Activated T-cell treated with anti-CD3 and anti-CD28 coated beads, Interleukin-2, amount 50 U/mL, for 48 hours (primary cell): Measurements from ENCODE around the gene IGLON5.

Source experiments
- DNase-seq, 2 experiments: peaks; one replicate each; pipeline ENCODE4 v3.0.0-alpha.2; 2020

The IGLON5 gene

GRCh38 chr19:51318687-51319648 lies 7.5 kb downstream of the IGLON5 start:
- DNase-seq, result no peak

- DNase-seq, result no peak
Observed at GRCh38 chr19:51319649-51320279, 8.3 kb downstream of the IGLON5 start.

GRCh38 chr19:51320280-51320657 lies 8.8 kb downstream of the IGLON5 start:
- no peak for DNase-seq

DNA sequence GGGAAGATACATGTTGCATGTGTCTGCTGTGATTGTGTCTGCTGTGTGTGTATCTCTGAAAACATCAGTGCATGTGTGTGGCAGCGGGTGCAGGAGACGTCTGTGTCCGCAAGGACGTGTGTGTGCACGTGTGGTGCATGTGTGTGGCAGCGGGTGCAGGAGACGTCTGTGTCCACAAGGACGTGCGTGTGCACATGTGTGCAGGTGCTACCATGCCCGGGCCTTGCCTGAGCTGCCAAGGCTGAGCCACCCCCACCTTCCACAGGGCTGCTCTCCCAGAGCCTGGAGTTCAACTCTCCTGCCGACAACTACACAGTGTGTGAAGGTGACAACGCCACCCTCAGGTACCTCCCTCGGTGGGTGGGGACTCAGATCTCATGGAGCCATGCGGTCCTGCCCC lies 10.4 kb downstream of the IGLON5 start:
- no peak for DNase-seq

DNA sequence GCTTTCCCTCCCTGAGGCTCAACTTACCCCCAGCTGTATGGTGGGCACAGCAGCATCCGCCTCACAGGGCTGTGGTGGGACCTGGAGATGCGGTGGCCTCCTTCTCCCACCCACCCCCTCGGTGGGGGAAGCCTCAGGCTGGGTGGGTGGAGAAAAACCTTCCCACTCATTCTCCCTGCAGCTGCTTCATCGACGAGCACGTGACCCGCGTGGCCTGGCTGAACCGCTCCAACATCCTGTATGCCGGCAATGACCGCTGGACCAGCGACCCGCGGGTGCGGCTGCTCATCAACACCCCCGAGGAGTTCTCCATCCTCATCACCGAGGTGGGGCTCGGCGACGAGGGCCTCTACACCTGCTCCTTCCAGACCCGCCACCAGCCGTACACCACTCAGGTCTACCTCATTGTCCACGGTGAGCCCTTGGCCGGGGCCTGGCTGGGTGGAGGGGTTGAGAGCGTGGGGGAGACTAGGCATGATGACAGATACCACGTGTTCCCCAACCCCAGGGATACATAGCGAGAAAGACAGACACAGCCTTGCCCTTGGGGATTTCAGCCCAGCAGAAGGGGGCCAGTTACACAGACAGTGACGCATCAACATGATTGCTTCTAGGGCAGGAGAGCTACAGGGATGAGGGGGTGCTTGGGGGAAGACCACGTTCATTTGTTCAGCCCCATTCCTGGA lies 12.2 kb downstream of the IGLON5 start:
- DNase-seq, result no peak

GRCh38 chr19:51324167-51324481 lies 12.7 kb downstream of the IGLON5 start:
- no peak for DNase-seq

DNA sequence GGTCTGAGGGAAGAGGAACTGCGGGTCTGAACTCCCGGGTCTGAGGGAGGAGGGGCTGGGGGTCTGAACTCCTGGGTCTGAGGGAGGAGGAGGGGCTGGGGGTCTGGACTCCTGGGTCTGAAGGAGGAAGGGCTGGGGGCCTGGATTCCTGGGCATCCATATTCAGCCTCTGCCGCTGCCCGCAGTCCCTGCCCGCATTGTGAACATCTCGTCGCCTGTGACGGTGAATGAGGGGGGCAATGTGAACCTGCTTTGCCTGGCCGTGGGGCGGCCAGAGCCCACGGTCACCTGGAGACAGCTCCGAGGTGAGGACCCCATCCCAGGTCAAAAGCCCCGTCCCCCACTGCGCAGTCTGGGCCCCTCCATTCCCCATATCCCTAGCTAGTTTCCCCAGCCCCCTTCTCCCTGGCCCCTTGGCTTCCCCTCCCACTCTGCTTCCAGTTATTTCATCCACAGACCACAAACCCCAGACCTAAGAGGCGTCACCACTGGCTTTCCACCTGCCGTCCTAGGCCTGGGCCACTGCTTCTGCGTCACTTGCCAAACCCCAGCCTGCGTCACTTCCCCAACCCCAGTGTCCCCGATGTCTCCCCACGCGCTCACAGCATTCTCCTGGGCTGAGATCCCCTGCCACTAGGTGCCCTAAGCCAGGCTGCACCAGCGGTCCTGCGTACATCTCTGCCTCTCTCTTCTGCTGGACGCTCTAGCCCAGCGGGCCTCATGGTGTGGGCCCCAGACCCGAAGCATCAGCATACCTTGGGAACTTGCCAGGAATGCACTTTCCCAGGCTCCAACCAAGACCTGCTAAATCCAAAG lies 13.9 kb downstream of the IGLON5 start:
- DNase-seq, result peak in 1 of 2 experiments; percentile 37

DNA sequence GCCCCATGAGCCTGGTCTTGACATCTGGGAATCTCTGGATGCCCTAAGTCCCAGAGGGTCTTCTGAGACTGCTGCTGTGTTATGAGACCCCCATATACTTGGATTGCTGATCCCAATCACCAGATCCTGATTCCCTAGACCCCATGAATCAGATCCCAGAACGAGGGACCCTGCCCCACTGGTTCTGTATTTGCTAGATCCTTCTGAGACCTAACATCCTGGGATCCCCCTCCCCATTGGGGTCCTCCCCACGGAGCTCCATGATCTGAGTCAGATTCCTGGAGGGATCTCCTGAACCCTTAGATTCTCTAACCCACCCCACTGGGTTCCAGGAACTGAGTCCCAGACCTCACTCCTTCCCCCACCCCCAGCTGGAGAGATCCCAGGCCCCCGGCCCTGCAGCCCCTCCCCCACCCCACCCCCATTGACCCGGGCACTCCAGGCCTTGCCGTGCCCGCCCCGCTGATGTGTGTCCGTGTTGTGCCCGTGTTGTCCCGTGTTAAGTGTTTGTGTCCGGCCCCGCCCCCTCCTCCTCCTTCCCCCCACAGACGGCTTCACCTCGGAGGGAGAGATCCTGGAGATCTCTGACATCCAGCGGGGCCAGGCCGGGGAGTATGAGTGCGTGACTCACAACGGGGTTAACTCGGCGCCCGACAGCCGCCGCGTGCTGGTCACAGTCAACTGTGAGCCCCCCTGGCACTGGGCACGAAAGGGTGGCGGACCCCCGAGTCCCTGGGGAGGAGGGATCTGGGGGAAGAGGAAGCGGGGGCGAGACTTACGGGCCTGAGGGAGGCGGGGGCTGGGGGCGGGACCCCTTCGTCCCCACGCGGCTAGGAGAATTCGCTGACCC lies 15.0 kb downstream of the IGLON5 start:
- DNase-seq, result no peak

- peak; percentile 75 to 81 for DNase-seq
Observed at GRCh38 chr19:51327066-51328001, 15.9 kb downstream of the IGLON5 start.

DNA sequence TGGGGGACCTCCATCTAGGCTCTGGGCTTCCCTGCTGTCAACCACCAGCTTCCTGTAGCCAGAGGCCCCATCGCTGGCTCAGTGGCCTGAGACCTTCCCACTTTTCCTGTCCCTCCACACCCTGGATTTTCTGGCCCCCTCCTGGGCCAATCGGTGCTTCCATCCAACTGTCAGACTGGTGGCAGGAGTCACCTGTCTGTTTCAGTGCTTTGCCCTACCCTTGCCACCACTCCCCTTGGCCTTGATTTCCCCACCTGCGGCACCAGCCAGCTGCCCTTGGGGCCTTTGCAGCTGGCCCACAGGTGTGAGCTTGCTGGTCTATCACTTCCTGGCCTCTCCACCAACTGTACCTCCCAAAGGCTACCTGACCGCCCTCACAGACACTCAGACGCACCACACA lies 18.0 kb downstream of the IGLON5 start:
- no peak for DNase-seq

- DNase-seq, result no peak
Observed at GRCh38 chr19:51330366-51330765, 18.9 kb downstream of the IGLON5 start.

DNA sequence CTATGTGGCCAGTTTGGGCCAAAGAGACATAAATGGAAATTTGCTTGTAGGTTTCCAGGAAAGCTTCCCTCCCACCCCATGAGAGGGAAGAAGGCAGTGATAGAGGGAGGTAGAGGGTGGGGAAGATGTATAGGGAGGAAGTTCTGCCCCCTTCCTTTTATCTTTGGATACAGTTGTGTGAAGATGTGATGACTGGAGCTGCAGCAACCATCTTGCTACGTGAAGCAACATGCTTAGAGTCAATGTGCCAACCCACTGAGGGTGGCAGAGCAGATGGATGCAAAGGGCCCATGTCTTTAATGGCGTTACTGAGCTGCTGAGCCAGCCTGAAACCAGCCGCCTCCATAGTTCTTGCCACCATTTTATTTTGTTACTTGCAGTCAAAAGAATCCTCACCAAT lies 19.7 kb downstream of the IGLON5 start:
- no peak for DNase-seq

GRCh38 chr19:51331716-51332115 lies 20.3 kb downstream of the IGLON5 start:
- DNase-seq, result no peak

DNA sequence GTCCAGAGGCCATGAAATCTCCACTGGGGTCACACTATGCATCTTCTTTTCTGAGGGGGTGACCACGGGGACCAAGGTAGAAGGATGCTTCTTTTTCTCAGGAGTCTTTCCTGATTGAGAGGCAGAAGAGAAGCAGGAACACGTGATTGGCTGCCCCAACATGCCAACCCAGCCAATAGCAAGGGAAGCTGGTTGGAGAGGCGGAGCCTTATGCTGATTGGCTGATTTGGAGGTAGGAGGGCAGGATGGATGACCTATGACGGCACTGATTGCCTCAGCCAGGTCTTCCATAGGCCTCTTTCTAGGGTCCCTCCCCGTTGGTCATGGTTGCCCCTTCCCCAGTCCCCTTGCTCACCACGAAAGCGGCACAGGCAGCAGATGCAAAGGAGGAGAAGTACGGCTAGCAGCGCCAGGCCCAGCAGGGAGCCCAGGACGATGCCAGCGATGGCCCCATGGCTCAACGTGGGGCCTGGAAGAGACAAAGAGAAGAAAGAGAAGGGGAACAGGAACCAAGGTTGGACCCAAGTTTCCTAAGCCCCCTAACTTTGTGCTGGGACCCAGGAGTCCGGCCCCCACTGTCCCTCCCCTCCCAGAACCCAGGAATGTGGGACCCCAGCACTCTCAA lies 22.5 kb downstream of the IGLON5 start:
- DNase-seq, result peak in 1 of 2 experiments; percentile 40

- no peak for DNase-seq
Observed at GRCh38 chr19:51337141-51337860, 25.9 kb downstream of the IGLON5 start.

DNA sequence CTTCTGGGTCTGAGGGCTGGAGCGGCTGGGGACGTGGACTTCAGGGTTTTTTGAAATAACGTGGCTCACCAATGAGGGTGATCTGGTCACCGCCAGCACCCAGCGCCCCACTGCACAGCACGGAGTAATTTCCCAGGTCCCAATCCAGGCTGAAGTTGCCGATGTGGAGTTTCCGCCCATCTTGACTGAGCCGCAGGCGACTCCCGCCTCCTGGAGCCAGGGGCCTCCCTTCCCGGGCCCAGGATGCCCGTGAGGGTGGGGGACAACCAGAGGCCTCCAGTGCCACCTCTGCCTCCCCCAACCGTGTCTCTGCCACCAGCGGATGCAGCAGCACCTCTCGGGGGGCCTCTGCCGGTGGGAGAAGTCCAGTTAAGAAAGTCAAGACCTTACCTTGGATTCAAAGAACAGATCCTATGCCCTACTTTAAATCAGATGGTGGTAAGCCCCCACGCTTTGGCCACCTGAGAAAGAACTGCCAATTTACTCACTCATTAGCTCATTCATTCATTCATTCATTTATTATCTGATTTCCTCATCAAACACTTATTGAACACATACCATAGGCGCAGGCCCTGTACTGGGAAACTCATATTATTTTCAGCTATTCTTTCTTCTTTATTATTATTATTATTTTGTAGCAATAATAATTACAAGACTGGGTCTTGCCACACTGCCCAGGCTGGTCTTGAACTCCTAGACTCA lies 26.6 kb downstream of the IGLON5 start:
- no peak for DNase-seq

DNA sequence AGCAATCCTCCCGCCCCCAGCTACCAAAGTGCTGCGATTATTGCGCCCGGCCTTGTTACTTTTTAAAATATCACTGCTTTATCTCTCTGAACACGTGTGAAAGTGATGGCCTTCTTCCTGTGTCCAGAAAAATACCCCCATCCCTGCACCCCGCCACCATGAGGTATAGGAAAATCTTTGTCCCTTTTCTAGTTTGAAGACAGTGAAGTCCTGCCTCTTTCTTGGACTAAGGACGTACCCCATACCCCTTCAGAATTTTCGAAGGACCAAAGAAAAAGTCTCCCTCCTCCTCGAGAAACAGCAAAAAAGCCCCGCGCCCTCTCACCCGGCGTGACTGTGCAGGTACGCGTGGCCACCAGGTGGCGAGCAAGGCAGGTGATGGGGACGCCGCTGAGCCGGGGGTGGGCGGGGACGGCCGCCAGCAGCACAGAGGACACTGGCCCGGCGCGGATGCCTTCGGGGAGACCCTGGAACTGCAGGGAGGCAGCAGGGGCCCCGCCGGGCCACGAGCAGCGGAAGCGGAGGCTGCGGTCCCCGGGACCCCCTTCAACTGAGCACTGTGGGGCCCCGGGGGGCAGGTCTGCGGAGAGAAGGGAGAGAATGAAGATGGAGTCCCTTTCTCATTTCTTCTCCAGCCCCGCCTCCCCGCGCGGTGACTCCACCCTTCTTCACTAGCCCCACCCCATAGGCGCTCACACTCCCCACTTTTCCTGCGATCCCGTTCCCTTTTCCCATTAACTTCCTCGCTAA lies 27.3 kb downstream of the IGLON5 start:
- peak; percentile 95 for DNase-seq

DNA sequence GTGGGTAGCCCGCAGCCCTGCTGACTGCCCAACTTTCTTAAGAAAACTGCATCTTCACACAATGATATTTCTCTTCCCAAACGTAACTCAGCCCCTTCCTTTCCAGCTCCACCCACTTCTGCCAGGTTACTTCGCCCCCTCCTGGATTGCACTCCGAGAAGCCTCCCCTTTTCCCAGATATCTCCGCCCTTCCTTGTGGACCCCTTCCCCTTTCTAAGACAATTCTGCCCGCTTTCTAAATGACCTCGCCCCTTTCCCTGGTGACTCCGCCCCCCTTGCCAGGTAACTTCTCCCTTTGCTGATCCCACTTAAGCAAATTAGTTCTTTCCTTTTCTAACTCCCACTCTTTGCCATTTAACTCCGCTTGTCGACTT lies 27.9 kb downstream of the IGLON5 start:
- no peak for DNase-seq
